GM18511 (cell line): ENCODE results near the gene SIRT6.
"Not testable (repeated sequence)": the region's sequence is repeated elsewhere in the genome, so short reads cannot be mapped to it uniquely, and the experiment has no call there.

ENCODE experiments used
- ATAC-seq: cut with Tn5 transposase; IDR thresholded peaks from one replicate; pipeline ENCODE4 v1.9.1; 2021; ENCODE audit warnings: mild to moderate bottlenecking, moderate library complexity; ENCODE audit not compliant: unreplicated experiment

The SIRT6 gene

DNA sequence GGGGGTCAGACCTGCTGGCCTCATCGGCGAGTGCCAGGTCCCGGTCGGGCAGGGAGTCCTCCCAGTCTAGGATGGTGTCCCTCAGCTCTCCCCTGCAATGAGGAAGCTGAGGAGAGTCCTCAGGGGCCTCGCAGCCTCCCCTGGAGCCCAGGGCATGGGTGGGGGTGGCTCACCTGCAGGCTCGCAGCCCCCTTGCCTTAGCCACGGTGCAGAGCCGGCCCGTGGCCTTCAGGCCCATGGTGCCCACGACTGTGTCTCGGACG lies 6.8 kb downstream of the SIRT6 start:
- ATAC-seq, result no peak

DNA sequence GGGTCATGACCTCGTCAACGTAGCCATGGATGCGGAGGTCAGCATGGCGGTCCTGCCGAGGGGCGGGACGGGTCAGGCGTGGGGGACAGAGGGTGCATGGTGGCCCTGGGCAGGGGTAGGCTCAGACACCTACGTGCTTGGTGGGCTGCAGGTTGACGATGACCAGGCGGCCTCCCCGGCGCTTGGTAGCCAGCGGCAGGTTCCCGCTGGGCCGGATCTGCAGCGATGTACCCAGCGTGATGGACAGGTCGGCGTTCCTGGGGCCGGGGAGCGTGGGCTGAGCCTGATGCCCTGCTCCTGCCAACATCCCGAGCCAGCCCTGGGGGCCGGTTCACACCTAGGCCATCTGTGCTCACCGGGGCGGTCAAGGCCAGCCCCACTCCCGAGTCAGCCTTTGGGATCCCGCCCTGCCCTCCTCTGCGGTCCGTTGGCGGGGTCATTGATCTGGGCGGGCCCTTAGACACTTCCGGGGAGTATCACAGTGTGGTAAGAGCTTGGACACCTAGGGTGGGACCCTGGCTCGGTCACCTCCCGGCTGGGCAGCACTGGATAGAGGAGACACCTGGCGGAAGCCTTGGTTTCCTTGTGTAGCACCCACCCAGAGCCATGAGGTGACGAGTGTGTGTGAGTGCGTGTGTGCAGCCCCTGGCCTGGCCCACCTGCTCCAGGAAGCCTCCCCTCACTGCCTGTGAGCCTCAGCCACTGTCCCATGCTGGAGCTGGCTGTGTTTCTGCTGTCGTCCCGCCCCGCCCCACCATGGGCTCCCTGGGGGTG lies 7.3 kb downstream of the SIRT6 start:
- ATAC-seq, result no peak

DNA sequence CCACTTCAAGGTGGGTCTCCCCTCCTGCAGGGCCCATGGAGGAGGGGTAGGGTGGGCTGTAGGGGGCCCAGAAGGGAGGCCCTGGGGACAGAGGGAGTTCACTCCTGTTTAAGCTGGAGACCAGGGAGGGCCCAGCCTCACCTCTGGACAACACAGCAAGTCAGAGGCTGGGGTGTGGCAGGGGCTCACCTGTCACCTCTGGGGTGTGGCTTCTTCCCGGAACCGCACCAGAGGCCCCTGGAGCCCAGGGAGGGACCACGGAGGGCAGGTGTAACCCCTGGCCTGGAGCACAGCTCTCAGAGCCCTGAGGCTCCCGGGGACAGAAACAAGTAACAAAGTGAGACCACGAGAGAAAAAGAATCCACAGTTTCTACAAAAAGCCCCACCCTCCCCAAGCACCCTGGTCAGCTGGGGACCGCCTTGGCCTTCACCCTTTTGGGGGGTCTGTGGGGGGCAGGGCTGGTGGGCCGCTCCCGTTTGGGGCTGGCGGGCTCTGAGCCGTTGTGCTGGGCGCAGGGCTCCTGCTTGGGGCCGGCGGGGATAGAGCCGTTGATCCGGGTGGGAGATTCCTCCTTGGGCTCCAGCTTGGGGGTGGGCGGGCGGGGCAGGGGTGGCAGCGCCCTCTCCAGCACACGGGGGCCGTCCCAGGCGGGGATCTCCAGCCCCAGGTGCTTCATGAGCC lies 8.0 kb downstream of the SIRT6 start:
- ATAC-seq, result no peak

DNA sequence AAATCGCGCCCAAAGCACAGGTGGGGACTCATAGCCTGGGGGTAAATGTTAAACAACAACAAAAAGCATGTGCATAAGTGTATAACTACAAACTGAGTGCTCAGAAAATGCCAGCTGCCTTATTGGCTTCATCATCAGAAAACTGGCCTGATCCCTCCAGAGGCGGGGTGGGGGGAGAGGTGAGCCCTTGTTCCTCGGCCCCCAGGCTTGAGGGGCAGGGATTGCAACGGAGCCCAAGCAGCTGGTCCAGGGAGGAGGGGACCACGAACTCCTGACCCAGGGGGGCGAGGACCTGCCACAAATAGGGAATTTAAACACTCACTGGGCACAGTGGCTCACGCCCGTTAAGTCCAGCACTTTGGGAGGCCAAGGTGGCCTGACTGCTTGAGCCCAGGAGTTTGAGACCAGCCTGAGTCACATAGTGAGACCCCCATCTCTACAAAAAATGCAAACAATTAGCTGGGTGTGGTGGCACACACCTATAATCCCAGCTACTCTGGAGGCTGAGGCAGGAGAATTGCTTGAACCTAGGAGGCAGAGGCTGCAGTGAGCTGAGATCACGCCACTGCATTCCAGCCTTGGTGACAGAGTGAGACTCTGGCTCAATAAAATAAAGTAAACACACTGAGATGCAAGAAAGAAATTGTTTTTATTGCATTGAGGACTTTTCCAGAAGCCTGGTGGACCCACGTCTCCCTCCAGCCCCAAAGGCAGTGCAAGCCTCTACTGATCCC lies 8.7 kb downstream of the SIRT6 start:
- no peak for ATAC-seq

DNA sequence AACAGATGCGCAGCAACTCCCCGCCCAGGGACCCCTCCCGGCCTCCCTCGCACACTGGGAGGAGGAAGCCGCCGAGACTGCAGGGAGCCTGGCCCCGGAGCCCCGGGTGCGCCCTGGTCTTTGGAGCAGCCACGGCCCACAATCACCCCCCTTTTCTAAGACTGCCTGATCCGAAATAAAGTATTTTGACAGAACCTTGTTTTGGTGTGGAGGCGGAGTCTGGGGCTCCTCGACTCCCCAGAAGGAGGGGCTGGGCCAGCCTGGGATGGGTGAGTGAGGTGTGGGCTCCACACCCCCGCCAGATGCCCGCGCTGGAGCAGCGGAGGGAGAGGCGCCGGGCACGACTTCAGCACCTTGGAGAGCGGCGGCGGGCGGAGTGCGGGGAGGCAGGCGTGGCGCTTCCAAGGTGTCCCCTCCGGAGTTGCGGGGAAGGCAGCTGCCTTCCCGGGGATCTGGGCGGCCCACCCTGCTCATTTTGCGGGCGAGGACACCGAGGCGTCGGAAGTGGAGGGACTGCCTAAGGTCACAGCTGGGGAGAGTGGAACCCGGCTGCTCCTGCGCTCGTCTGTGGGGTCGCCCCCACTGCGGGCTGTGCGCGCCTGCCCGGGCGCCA lies 9.4 kb downstream of the SIRT6 start:
- ATAC-seq, result no peak

DNA sequence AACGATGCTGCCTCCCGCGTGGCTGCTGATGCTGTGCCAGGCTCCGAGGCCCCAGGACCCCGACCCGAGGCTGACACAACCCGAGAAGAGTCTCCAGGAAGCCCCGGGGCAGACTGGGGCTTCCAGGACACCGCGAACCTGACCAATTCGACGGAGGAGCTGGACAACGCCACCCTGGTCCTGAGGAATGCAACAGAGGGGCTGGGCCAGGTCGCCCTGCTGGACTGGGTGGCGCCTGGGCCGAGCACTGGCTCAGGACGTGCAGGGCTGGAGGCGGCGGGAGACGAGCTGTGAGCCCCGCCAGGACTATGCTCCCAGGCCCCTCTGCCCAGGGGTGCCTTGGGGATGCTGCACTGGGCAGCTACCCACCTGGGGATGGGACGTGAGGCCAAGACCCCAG lies 10.7 kb downstream of the SIRT6 start:
- no peak for ATAC-seq

DNA sequence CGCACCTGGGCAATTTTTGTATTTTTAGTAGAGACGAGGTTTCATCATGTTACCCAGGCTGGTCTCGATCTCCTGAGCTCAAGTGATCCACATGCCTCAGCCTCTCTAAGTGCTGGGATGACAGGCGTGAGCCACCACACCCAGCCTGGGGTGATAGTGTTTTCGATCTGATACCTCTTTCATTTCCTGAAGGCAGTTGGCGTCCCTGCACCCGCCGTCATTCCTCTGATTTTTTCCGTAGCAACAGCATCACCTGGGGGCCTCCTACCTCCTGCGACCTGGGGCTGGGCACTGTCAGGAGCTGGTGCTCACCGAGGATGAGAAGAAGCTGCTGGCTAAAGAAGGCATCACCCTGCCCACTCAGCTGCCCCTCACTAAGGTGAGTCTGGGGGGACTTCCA lies 18.1 kb downstream of the SIRT6 start:
- ATAC-seq, result no peak

DNA sequence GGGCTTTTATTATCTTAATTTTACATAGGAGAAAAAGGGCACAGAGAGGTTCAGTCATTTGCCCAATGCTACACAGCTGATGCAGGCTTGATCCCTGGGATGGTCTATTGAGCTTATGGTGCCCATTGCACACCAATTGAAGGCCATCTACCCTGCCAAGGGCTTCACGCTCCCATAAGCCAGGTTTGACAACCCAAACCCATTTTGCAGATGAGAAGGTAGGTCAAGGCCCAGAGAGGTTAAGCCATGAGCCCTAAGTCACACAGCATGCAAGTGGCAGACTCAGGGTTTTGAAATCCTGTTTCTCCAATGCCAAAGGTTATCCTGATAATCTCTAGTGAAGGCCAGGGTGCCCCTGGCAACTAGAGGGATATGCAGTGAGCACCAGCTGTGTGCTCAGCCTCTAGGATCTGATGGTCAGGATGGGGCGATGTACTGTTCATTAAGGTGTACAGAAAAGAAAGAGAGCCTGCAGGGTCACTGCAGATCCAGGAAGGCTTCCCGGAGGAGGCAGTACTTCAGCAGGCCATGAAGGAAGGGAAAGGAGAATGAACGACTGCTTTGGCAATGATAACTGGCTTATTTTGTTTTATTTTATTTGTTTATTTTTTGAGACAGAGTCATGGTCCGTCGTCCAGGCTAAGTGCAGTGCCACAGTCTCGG lies 20.8 kb downstream of the SIRT6 start:
- no peak for ATAC-seq

DNA sequence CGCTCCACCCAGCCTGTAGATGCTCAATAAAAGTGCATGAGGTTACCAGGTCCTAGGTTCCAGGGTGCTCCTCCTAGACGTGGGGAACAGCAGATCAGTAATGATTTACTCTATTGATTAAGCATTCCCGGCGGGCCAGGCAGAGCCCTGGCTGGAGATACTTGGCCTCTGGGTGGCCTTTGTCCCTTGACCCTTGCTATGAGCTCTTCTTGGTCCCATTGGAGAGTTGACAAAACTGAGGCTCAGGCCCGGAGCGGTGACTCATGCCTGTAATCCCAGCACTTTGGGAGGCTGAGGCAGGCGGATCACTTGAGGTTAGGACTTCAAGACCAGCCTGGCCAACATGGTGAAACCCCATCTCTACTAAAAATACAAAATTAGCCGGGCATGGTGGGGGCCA lies 24.4 kb downstream of the SIRT6 start:
- not testable (repeated sequence) for ATAC-seq

DNA sequence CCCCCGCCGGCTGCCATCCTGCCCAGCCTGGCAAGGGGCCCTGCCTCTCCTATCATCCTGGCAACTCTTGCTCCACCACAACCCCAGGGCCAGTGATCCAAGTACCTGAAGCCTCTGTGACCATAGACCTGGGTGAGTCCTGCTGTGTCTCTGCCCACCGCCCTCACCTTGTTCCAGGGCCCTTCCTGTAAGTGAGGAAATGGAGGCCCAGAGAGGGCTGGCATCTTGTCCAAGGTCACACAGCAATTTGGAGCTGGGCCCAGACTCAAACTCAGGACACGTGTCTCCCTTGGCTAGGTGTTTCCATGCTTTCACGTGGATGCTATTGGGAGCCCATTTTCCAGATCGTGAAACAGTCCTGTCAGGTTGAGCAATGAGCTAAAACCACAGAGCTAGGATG lies 25.2 kb downstream of the SIRT6 start:
- no peak for ATAC-seq

DNA sequence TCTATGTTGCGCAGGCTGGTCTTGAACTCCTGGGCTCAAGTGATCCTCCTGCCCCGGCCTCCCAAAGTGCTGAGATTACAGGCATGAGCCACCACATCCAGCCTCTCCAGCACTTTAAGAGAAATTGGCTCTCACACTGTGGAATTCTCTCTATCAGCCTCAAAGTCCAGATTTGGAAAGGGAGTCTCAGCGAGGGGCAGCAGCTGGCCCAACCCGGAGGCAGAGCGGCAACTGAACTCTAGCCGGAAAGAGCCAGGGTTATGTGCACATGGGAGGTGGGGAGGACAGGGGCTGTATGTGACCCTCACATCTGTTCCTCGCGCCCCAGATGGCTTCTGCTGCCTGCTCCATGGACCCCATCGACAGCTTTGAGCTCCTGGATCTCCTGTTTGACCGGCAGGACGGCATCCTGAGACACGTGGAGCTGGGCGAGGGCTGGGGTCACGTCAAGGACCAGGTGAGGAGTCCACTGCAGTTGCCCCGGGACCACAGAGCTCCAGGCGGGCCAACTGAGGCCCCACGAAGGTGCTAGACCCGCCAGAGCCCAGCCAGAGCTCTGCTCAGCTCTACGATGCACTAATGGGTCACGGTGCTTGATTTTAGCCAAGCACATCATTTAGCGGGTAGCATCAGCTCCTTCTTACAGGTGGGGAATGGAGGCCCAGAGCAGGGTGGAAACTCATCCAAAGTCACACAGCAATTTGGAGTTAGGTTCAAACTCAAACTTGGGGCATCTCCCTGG lies 27.6 kb downstream of the SIRT6 start:
- no peak for ATAC-seq

DNA sequence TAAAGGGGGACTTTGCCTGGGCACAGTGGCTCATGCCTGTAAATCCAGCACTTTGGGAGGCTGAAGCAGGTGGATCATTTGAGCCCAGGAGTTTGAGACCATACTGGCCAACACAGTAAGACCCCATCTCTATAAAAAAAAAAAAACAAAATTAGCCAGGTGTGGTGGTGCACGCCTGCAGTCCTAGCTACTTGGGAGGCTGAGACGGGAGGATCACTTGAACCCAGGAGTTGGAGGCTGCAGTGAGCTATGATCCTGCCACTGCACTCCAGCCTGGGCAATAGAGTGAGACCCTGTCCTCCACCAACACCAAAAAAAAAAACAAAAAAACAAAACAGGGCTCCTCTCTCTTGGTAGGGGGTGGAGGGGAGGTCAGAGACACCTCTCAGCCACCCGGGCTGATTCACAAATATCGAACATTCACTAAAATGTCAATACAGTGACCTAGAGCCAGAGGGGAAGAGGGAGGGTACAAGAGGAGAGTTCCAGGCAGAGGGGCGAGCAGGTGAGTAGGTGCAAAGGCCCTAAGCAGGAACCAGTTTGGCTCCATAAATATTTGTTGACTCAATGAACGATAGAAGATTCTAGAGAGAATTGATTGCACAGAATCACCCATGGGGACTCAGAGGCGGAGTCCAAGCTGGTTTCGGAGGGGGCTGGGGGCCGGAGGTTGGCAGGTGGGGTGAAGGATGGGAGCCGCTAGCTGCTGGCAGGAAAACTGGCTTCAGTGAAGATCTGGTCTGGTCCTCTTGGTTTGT lies 29.9 kb downstream of the SIRT6 start:
- no peak for ATAC-seq

DNA sequence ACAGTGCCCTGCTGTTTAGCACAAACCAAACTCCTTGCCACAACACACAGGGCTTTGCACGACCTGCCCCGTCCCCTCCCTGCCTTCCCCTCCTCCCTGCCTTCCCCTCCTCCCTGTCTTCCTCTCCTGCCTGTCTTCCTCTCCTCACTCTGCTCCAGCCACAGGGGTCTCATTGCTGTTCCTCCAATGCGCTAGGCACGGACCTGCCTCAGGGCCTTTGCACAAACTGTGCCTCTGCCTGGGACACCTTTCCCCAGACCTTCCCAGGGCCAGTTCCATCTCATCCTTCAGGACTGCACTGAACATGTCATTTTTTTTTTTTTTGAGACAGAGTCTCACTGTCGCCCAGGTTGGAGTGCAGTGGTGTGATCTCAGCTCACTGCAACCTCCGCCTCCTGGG lies 30.7 kb downstream of the SIRT6 start:
- no peak for ATAC-seq

DNA sequence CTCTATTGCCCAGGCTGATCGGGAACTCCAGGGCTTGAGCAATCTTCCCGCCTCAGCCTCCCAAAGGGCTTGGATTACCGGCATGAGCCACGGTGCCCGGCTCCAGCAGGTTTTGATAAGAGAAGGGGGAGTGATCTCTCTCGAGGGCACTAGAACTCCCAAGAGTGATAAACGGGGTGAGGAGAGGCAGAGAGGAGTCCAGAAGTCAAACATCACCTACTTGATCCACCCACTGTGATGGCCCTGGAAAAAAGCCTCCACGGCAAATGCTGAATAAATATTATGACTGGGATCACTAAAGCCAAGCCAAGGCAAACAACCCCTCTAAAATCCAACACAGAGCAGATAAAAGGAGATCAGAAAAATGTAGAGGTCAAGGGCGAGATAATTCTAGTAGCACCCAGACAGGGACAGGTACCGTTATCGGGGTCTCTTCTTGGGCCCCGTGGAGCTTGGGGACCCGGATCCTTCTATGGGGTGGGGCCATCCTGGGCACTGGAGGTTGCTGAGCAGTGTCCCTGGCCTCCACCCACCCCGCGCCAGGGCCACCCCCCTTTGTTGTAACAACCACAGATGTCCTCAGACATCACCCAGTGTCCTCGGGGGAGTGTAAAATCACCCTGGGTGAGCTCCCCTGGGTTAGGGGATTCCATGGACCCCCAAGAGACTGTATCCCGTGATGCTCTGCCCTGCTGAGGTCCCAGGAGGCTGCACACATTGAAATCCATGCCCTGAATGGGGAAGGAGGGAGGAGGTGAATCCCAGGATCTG lies 32.7 kb downstream of the SIRT6 start:
- ATAC-seq, result no peak

DNA sequence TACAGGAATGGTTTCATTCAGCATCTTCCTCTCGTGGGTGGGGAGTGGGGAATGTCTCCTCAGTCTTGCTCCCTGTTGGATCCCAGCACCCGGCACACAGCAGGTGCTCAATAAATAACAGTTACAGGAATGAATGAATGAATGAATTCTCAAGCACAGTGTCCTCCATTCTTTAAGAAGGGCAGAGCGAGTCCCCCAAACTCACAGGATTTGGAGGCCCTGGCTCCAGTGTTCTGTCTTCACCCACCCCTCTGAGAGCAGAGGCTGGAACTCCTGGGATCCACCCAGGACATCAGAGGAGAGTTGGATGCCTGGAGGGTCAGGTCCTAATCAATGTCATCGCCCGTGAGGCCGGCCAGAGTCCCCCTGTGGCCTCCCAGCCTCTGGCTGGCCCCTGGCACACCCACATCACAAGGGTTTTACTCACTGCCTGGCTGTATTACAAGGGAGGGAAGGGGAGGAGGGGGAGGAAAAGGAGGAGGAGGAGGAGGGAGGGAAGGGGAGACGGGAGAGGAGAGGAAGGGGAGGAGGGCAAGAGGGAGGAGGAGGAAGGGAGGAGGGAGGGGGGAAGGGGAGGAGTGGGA lies 37.6 kb downstream of the SIRT6 start:
- no peak for ATAC-seq

DNA sequence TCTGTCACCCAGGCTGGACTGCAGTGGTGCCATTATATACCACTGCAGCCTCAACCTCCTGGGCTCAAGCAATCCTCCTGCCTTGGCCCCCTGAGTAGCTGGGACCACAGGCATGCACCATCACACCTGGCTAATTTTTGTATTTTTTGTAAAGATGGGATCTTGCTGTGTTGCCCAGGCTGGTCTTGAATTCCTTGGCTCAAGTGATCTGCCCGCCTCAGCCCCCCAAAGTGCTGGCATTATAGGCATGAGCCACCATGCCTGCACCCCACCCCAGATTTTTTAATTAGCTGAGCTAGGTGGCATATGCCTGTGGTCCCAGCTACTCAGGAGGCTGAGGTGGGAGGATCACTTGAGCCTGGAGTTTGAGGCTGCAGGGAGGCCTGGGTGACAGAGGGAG lies 39.4 kb downstream of the SIRT6 start:
- ATAC-seq, result not testable (repeated sequence)

DNA sequence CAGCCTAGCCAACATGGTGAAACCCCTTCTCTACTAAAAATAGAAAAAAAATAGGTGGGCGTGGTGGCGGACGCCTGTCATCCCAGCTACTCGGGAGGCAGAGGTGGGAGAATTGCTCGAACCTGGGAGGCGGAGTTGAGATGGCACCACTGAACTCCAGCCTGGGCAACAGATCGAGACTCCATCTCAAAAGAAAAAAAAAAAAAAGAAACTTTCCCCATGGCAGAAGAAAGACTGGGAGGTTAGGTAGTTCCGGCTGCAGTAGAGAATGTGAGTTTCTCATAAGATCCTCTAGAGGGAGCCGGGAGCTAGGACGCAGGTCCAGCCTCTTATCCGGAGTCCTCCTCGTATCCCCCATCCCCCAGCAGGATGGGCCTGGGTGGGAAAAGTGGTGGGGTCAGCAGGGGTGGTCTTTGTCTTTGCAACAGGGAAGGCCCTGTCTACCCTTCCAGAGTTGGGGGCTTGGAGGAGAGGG lies 42.1 kb downstream of the SIRT6 start:
- ATAC-seq, result no peak

DNA sequence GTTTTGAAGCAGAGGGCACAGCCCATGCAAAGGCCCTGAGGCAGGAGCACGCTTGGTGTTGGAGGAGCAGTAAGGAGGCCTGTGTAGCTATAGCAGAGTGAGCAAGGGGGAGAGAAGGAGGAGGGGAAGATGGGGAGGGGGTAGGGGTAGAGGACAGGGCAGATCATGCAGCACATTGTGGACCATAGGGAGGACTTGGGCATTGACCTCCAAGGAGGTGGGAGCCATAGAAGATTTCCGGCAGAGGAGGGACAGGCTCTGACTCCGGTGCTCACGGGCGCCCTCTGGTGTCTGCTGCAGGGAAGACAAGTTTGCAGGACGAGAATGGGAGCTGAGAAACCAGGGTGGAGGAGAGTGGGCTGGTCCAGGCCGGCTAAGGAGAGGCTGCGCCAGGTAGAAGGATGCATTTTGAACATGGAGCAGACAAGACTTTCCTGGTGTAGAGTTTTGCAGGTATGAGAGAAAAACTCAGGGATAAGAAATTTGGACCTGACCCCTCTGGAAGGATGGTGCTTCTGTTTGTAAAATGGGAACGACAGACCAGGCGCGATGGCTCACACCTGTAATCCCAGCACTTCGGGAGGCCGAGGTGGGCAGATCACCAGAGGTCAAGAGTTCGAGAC lies 42.6 kb downstream of the SIRT6 start:
- no peak for ATAC-seq
